GM06990 (cell line): ENCODE results near the gene TOMM5.
"Not testable (repeated sequence)": the region's sequence is repeated elsewhere in the genome, so short reads cannot be mapped to it uniquely, and the experiment has no call there.

Source experiments
- DNase-seq: peaks from one replicate; pipeline ENCODE4 v3.0.0-alpha.2; 2011; ENCODE audit not compliant: insufficient read length; ENCODE audit errors: extremely low read depth
- H3K27me3 ChIP-seq: replicated peaks from 2 replicates; pipeline ENCODE4 v1.6.0; 2011; ENCODE audit warnings: low read length; ENCODE audit not compliant: control insufficient read depth, insufficient read depth
- H3K36me3 ChIP-seq: 2 replicates; pipeline ENCODE4 v1.5.1; 2011; ENCODE audit warnings: low read length; ENCODE audit not compliant: control insufficient read depth, insufficient read depth
- H3K4me3 ChIP-seq: replicated peaks from 2 replicates; pipeline ENCODE4 v1.5.1; 2011; ENCODE audit warnings: low read depth, mild to moderate bottlenecking, control low read depth, low read length
- TF ChIP-seq, protein P1 (sequence below): IDR thresholded peaks from 2 replicates; pipeline ENCODE4 v1.5.1; 2011; ENCODE audit warnings: low read length, control low read depth, mild to moderate bottlenecking, inconsistent platforms; ENCODE audit not compliant: insufficient read depth, poor library complexity, severe bottlenecking

TOMM5 gene

DNA sequence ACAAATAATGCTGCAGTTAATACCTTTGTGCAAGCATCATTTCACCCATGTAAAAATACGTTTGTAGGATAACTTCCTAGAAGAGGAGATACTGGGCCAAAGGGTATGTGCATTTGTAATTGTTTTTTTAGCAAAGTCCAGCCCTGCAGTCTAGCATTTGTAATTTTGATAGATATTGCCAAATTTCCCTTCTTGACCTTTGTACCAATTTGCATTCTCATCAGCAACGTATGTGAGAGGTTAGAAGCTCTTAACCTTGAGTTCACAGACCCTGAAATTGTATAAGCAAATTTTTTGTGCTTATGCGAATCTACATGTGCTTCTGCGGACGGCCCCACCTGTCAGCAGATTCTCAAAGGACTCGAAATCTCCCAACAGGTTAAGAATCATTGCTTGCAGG is 18.6 kb upstream of the TOMM5 start:
- Histone ChIP-seq H3K36me3 (no peaks in the 10 kb centered on the region), H3K27me3 (peaks cover 1% of the 10 kb centered on the region; the same call in 1 of the 2 replicates), H3K4me3 (no peak overlapping the region)
- TF ChIP-seq, protein P1, sequence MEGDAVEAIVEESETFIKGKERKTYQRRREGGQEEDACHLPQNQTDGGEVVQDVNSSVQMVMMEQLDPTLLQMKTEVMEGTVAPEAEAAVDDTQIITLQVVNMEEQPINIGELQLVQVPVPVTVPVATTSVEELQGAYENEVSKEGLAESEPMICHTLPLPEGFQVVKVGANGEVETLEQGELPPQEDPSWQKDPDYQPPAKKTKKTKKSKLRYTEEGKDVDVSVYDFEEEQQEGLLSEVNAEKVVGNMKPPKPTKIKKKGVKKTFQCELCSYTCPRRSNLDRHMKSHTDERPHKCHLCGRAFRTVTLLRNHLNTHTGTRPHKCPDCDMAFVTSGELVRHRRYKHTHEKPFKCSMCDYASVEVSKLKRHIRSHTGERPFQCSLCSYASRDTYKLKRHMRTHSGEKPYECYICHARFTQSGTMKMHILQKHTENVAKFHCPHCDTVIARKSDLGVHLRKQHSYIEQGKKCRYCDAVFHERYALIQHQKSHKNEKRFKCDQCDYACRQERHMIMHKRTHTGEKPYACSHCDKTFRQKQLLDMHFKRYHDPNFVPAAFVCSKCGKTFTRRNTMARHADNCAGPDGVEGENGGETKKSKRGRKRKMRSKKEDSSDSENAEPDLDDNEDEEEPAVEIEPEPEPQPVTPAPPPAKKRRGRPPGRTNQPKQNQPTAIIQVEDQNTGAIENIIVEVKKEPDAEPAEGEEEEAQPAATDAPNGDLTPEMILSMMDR, result no peak
- DNase-seq, result no peak

DNA sequence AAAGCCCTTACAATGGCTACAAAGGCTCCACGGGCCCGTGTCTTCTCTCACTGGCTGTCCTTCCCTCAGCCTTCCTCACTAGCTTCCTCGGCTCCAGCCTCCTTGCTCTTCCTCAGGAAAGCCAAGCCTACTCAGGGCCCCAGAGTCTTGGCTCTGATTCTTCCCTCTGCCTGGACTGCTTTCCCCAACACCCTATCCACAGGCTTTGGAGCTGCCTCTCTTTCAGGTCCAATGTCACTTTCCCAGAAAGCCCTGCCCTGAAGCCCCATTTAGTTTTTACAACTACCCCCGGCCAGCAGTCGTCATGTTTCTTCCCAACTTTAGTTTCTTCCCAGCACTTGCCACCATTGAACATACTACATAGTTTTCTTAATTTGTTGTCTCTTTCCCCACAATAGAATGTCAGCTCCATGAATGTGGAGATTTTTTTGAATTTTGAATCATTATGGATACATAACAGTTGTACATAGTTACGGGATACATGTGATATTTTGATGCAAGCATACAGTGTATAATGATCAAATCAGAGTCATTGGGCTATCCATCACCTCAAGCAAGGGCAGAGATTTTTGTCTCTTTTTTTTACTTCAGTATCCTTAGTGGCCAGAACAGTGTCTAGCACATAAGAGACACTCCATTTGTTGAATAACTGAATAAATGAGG is 17.5 kb upstream of the TOMM5 start:
- TF ChIP-seq, protein P1, result no peak
- H3K27me3 ChIP-seq, result peaks cover 3% of the 10 kb centered on the region
- no peak for DNase-seq
- no peak overlapping the region for H3K4me3 ChIP-seq
- no peaks in the 10 kb centered on the region for H3K36me3 ChIP-seq

DNA sequence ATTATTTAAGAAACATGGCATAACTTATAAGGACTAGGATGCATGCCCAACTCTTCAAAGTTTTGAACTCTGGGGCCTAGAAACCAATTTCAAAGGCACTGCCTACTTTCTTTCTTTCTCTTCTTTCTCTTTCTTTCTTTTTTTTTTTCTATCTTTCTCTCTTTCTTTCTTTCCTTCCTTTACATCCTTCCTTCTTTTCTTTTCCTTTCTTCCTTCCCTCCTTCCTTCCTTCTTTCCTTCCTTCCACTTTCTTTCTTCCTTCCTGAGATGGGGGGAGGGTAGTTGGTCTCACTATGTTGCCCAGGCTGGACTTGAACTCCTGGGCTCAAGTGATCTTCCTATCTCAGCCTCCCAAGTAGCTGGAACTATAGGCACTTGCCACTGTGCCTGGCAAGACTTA is 15.9 kb upstream of the TOMM5 start:
- TF ChIP-seq, protein P1, result no peak
- DNase-seq, result no peak
- Histone ChIP-seq H3K27me3 (peaks cover 3% of the 10 kb centered on the region), H3K36me3 (no peaks in the 10 kb centered on the region), H3K4me3 (no peak overlapping the region)

DNA sequence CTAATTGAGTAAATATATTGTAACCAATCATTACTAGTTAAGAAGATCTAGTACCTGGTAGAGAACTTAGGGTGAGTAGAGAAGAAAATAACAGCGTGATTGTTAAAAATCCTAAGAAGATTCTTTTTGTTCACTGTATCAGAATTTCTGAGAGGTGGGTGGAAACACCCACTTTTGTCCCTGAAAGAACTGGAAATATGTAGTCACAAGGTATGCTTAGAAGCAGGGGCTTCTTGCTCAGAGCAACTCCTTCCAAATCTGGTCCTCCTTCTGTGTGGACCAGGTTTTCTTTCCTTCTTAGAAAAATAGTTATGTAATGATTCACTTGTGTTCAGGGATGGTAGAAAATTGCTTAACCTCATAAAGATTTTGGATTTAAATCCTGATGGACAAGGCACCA is 11.9 kb upstream of the TOMM5 start:
- TF ChIP-seq, protein P1, result no peak
- no peak overlapping the region for H3K4me3 ChIP-seq
- H3K36me3 ChIP-seq, result no peaks in the 10 kb centered on the region
- peaks cover 3% of the 10 kb centered on the region for H3K27me3 ChIP-seq
- no peak for DNase-seq

DNA sequence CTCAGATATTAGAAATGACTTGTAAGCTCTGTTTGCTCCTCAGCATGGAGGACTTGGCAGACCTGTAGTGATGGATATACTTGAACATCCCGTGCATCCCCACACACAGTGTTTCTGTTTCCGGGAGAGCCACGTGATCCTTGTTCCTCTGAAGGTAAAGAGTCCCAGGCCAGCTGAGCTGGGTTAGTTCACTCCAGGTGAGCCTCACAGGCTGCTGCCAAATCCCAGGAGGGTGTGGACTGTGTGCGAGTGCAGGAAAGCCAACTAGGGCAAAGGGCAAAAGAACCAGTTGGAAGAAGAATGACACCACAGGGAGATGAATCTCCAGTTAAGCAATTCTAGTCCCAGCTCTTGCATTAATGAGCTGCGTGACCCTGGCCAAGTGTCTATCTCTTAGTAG is 10.4 kb upstream of the TOMM5 start:
- Histone ChIP-seq H3K36me3 (no peaks in the 10 kb centered on the region), H3K4me3 (no peak overlapping the region), H3K27me3 (peaks cover 3% of the 10 kb centered on the region)
- no peak for DNase-seq
- TF ChIP-seq, protein P1, result no peak

DNA sequence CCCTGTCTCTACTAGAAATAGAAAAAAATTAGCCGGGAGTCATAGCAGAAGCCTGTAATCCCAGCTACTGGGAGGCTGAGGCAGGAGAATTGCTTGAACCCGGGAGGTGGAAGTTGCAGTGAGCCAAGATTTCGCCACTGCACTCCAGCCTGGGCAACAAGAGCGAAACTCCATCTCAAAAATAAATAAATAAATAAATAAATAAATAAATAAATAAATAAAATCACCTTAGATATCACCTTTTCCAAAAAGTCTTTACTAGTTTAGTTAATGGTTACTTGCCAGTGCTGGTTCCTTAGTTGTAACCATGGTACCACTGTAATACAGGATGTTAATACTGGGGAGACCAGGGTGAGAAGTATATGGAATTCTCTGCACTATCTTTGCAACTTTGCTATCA is 9.7 kb upstream of the TOMM5 start:
- DNase-seq, H3K36me3 ChIP-seq, H3K4me3 ChIP-seq, H3K27me3 ChIP-seq: not testable (repeated sequence)
